Measurements from ENCODE around the gene FCMR.

Gene FCMR, protein sequence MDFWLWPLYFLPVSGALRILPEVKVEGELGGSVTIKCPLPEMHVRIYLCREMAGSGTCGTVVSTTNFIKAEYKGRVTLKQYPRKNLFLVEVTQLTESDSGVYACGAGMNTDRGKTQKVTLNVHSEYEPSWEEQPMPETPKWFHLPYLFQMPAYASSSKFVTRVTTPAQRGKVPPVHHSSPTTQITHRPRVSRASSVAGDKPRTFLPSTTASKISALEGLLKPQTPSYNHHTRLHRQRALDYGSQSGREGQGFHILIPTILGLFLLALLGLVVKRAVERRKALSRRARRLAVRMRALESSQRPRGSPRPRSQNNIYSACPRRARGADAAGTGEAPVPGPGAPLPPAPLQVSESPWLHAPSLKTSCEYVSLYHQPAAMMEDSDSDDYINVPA

DNA sequence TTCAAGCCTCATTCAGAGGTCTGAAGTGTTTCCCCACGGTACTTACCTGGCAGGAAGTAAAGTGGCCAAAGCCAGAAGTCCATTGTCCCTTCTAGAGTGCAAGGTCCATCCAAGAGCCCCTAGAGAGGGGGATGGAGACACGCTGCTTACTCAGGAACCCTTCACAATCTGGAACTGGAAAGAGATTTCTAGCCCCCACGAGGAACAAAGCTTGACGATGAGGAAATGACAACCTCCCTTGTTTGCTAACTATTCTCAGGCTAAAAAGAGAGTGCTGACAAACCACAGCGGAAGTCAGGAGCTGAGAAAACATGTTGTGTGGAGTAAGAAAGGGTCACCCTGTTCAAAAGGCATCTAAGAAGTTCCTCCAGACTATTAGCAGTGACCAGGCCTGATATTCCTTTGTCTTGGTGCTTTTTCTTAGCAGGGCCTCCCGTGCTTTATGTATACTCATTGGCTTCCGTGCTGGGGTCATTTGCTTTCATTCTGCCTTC, at the start of gene FCMR:
Gene FCMR, minus strand, starts transcription at position 170 of the 494 bp plus-strand sequence. Its CDS starts 87 bp downstream, at position 83.
- peak; percentile 81 for DNase-seq (ENCODE audit: low read depth)
- TF ChIP-seq, protein P1, sequence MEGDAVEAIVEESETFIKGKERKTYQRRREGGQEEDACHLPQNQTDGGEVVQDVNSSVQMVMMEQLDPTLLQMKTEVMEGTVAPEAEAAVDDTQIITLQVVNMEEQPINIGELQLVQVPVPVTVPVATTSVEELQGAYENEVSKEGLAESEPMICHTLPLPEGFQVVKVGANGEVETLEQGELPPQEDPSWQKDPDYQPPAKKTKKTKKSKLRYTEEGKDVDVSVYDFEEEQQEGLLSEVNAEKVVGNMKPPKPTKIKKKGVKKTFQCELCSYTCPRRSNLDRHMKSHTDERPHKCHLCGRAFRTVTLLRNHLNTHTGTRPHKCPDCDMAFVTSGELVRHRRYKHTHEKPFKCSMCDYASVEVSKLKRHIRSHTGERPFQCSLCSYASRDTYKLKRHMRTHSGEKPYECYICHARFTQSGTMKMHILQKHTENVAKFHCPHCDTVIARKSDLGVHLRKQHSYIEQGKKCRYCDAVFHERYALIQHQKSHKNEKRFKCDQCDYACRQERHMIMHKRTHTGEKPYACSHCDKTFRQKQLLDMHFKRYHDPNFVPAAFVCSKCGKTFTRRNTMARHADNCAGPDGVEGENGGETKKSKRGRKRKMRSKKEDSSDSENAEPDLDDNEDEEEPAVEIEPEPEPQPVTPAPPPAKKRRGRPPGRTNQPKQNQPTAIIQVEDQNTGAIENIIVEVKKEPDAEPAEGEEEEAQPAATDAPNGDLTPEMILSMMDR (IDR thresholded peaks at IDR 0.05; ENCODE audit: low read depth, low read length, missing control alignments) = no peak
- H3K4me3 ChIP-seq (ENCODE audit: low read depth, low read length) = peak within 1 kb of the TSS; percentile 71

DNA sequence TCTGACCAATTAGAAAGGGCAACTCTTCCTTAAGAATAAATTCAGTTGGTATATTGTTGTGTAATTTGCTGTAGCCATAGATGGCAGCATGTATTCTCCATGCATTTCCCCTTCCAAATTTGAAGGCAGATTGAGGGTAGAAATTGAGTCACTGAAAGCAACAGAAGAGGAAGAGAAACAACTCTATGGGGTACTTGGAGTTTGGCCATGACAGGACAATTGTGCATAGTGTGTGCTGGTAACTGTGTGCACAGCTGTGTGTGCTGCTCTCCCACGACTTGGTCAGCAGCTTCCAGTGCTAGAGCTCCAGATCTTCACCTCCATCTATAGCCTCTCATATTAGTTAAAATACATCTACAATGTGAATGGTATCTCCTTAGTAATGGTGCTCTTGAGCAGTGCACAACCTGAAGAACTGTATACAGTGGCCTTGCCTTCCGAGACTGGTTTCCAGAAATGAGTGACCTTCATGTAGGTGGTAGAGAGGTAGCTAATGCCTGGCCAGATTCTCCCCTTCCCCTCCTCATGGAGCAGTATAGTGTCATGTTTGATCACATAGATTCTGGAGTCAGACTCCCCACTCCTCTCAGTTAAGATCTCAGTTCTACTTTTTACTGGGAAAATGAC, 49.4 kb upstream of the FCMR start:
- peak; percentile 51 for DNase-seq (ENCODE audit: low read depth)
- TF ChIP-seq, protein P1 (IDR thresholded peaks at IDR 0.05; ENCODE audit: low read depth, low read length, missing control alignments) = no peak
- H3K4me3 ChIP-seq (ENCODE audit: low read depth, low read length) = no peak overlapping the region

DNA sequence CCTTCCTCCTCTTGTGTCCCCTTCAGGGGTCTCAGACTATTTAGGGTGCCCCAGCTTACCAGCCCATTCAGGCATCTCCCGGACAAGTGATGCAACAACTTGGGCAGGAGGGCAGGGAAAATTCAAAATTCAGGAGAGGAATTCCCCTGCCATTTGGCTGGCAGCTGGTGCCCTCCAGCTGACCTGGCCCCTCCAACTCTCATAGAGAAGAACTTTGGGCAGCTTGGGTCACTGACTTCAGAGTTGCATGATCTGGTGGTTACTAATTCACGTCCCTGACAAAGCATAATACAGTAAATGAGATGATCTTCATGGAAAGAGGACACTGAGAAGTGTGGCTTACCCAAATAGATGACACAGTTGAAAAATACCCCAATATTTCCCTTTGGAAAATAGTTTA, 48.7 kb upstream of the FCMR start, which contains the start of gene FCAMR:
Gene FCAMR, minus strand, starts transcription at position 15 of the 400 bp plus-strand sequence. CDS start 335 bp downstream, outside the sequence.
- DNase-seq (ENCODE audit: low read depth) = no peak
- no peak within 1 kb of the TSS for H3K4me3 ChIP-seq (ENCODE audit: low read depth, low read length)

DNA sequence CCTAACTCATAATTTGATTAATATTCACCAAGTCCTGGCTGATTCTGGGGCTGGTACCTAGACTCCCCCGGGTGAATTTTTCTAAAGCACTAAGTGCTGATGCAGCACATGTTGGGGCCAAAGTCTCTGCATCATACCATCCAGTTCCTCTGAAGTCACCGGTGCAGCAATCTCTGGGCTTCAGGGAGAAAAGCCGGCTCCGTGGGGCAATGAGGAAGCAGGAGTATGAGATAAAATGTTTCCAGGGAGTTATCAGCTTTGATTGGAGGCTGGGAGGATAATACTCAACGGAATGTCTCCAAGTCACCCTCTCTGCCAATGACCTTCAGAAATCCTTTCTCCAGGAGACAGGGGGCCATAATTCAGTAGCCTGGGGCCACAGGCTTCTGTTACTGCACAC, 47.3 kb upstream of the FCMR start:
- H3K4me3 ChIP-seq (ENCODE audit: low read depth, low read length) = no peak overlapping the region
- TF ChIP-seq, protein P1 (IDR thresholded peaks at IDR 0.05; ENCODE audit: low read depth, low read length, missing control alignments) = no peak
- no peak for DNase-seq (ENCODE audit: low read depth)

More for the DNA sequence above, 48.7 kb upstream of the FCMR start, which contains the start of gene FCAMR:
- TF ChIP-seq, protein P1 (IDR thresholded peaks at IDR 0.05; ENCODE audit: low read depth, low read length, missing control alignments) = no peak

DNA sequence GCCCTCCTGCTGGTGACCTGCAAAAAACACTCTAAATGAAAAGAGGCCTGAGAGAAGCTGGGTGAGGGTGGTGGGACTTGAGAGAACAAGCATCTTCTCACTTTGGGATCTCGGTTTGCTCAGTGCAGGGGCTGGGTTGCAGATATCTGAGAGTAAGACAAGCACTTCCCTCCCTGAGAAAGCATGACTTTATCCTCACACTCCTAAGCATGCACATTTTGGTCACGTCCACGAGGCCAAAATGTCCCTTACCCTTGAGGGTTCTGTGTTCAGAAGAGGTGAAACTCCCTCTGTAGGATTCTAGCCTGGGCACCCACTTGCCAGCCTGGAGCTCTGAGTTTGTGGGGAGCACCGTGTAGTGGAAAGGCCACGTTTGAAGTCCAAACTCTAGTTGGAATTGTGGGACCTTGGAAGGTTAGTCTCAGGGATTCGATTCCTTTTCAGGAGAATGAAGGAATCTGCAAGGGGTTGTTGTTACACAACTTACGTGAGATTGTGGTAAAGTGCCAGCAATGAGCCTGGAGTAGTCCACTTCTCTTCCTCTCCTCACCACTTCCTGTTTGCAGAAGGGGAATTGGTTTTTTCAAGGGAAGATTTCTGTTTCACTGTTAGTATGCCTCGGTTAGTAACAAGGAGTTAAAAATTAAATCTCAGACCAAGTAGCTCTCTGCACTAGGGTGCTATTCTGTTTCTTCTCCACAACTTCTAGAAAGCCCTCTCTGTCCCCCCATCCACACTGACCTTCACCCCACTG, 45.5 kb upstream of the FCMR start:
- TF ChIP-seq, protein P1 (IDR thresholded peaks at IDR 0.05; ENCODE audit: low read depth, low read length, missing control alignments) = no peak

DNA sequence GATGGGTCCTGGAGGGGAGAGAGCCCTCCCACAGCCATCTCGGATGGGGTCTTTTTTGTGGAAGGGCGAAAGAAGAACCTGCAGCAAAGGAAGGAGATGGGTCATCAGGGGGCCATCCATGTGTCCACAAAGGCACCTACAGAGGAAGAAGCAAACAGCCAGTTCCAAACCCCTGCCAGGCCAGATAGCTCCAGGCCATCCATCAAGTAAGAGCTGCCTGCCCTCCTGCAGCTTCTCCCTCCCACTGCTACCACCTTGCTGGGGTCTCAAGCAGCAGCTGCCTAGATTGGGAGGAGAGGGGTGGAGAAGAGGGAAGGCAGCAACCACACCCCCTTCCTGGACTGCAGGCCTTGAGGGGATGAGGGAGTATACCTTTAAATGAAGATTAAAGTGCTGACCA, 44.0 kb upstream of the FCMR start:
- DNase-seq (ENCODE audit: low read depth) = no peak

More for the DNA sequence above, 45.5 kb upstream of the FCMR start:
- no peak overlapping the region for H3K4me3 ChIP-seq (ENCODE audit: low read depth, low read length)
- DNase-seq (ENCODE audit: low read depth) = peak; percentile 26

More for the DNA sequence above, 44.0 kb upstream of the FCMR start:
- no peak overlapping the region for H3K4me3 ChIP-seq (ENCODE audit: low read depth, low read length)
- TF ChIP-seq, protein P1 (IDR thresholded peaks at IDR 0.05; ENCODE audit: low read depth, low read length, missing control alignments) = no peak
